HG03575 (cell line): ENCODE results near the gene MCTP2.

Source experiments
- ATAC-seq: cut with Tn5 transposase; IDR thresholded peaks from one replicate; pipeline ENCODE4 v1.9.1; 2021; ENCODE audit not compliant: unreplicated experiment, insufficient number of reproducible peaks, low FRiP score; ENCODE audit errors: extremely low read depth

The MCTP2 gene

DNA sequence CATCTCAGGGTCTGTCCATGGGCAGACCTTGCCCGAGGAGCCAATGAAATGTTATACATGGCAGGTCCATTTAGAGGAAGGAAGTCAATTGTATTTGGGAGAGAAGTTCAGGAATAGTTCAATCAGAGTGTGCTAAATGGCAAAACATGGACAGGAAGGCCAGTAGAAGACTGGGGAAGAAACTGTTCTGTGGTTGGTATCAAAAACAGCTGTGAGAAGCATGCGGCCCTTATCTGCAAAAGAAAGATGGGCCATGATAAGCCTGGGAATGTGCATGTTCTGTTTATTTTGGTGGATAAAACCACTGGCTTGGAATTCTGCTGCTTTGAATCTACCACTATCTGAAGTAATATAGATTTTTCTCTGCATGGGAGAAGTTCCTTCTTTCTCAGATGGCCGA lies 100.4 kb downstream of the MCTP2 start:
- ATAC-seq, result no peak

- ATAC-seq, result no peak
These were observed 104.3 kb downstream of the MCTP2 start for GRCh38 chr15:94335616-94336015.

DNA sequence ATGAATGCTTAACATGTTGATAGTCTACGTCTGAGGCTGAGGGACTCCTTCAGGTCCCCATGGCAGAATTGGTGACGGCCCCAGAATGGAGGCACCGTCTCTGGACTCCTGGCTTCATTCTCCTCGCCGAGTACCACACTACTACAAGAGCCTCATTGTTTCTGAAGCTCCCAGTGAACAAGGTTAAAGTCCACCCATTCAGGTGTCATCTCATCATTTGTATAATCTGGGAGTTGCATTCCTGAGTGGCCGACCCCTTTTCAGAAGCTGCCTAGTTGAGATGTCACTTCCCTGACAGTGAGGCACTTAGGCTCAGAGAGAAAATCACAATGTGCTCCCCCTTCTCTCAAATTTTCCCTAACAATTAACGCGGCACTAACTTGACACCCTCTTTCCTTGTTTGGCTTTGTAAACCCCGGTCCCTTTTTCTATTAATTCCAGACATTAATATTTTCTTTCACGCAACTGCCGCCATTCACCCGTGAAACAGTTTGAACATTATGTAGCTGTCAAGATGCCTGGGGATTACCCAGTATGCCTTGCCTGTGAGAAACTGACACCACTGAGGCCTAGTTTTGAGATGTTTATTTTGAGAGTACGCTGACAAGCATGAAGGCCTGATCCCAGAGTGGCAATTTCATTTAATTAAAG lies 105.6 kb downstream of the MCTP2 start:
- ATAC-seq, result no peak

- ATAC-seq, result no peak
These were observed 107.0 kb downstream of the MCTP2 start for GRCh38 chr15:94338243-94338846.

DNA sequence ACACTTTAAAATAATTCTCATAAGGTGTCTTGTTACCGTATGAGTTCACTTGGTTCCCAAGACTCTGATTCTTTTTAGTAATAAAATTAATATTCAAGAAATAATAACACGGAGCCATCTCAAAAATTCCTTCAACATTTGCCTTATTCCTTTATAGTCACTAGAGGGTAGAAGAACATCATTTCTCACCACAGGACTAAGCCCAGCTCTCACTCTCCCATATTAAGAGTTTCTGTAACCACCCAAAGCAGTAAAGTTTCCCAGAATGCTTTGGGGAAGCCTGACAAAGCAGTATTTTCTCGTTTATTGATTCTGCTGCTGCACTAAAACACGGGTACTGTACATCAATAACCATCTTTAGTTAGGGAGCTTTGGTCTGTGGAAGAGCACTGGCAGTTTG lies 114.9 kb downstream of the MCTP2 start:
- no peak for ATAC-seq

DNA sequence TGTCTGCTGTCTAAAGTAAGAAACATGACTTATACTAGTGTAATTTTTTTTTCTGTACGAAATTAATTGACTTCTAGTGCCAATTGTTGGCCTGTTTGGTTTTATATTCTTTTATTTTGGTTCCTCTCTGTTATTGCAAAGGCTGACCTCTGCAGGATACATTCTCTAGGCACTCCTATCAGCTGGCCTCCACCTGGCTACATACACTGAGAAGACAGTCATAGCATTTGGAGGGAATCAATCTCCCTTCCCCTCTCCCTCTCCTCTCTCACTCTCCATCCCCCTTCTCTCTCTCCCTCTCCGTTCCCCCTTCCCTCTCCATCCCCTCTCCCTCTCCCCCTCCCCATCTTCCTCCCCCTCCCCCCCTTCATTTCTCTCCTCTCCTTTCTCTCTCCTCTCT lies 116.7 kb downstream of the MCTP2 start:
- ATAC-seq, result no peak

DNA sequence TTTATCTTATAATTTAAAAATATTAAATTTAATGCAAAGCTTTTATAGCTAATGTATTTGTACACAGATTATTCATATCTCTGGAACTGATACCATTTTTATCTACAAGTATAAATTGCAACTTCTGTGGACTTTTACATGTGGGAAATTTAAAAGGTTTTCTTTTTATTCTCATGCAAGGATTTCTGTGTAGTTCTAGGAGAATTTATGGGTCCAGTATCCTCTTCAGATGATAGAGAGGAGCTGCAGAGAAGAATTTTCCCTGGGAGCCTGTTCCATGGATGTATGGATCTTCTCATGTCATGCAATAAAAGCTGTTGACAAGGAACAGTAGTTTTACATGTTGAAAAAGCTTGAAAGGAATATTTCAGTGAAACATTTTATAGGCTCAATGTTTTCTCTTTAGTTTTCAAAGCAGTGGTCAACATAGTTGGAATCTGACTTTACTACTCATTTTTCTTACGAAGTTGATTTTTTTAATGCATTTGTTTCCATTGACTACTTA lies 119.7 kb downstream of the MCTP2 start:
- ATAC-seq, result no peak

DNA sequence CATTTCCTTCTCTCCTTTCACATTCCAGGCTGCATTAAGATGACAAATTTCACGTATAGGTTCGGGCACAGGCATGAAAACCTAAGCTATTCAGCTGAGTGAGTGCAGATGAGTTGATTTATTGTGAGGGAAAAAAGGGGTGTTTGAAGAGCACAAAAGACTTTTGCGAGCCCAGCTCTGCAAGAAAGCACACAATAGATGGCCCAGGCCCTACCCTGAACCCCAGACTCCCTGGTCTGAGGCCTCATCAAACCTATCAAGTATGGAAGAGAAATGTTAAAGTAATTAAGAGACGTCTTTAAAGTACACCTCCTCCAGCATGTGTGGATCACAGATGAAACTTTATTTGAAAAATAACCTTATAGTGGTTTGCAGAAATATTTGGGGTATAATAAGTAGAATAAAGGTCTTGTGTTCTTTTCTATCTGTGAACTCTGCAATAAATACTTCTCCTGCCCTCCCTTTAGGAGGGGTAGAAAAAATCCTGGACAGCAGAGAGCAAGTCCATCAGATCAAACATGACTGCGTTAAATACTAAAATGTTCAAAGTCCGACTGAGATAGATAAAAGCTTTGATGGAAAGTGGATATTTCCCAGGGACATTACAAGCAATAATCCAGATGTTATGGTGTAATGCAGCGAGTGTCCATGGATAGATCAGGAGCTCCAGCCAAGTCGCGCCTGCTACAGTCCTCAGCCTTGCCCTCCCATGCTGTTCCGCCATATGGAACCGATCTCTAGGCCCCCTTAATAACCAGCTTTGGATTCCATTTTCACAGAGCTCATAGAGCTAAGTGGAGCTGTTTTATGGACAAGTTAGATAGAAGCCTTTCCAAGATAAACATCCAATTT lies 121.5 kb downstream of the MCTP2 start:
- no peak for ATAC-seq

DNA sequence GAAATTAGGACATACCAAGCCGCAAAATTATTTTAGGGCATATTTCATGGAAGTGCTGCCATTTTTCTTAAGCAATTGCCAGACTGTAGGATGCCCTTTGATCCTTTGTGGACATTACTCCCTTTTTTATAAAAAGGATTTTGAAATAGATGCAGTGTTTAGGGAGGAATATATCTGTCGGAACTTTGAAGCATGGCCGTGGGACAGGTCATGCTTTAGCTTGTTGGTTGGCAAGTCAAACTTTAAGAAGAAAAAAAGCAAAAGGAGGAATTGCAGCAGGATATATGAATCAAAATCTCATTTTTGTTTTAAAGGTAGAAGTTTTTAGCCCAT lies 122.1 kb downstream of the MCTP2 start:
- ATAC-seq, result no peak

DNA sequence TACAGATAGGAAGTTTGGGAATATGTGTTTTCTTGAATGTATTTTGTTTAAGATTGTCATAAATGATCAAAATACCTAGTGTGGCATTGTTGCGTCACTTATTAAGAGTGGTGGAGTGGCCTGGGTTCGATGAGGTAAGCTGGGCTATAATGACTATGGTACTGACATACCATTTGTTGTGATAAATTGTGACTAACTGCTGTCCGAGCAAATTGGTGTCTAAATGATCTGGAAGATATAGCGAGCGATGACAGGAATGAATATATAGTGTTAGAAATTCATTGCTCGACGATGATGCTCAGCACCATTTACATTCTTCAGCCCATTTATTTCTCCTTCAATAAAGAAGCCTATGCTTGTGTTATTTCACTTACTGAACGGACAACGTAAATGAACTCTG lies 123.3 kb downstream of the MCTP2 start:
- no peak for ATAC-seq

DNA sequence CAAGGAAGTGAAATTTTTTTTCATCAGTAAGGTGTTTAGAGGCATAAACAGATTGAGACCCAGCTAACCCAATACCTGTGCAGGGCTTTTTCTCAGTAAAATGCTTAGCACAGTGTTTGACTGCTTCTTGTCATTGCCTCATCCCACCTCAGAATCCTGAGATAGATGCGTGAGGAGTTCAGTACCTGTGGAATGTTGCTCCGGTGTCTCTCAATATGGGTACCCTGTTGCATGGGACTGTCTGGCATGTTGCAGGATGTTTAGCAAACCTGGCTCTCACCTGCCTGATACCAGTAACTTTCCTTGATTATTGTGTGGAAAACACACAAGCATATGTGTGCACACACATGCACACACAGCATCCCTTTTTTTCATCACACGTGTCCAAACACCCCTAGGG lies 128.4 kb downstream of the MCTP2 start:
- no peak for ATAC-seq

DNA sequence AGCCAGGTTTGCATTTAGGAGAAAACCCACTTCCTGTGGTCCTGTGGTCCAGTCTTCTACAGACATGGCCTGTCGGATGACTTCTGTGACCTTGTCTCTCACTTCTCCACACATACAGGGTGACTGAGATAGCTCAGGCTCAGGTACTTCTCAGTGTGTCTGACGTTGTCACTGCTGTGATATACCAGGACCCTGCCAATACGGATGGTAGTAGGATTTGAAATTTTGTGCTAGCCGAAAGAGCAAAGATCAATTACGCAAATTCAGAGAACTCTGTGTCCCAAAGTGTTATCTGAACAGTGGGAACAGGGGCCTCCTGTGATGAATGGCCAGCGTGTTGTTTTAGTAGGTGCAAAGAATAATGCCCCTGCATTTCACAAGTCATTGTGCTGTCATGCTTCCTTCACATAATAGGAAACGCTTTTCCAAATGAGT lies 128.9 kb downstream of the MCTP2 start:
- ATAC-seq, result no peak

GRCh38 chr15:94362385-94363092 lies 131.2 kb downstream of the MCTP2 start:
- ATAC-seq, result no peak

- ATAC-seq, result no peak
These were observed 132.0 kb downstream of the MCTP2 start for GRCh38 chr15:94363382-94363781.

DNA sequence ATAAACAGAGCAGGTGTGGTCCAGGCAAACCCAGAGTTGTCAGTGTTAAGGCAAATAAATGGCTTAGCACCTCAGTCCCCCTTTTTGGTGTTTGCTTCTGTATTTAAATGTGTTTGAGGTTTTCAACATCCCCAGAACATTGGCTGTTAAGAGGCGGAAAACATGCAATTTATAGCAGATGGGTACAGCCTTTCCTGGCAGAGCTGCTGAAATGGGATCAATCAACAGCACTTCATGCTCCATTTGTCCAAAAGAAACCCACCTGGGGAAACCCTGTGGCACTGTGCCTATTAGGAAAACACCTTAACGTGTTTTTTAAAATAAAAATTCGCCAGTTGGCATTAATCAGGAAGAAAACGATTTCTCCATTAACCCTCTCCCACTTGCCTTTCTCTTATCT lies 135.4 kb downstream of the MCTP2 start:
- no peak for ATAC-seq

- ATAC-seq, result no peak
These were observed 136.6 kb downstream of the MCTP2 start for GRCh38 chr15:94367726-94368535.

- ATAC-seq, result no peak
These were observed 139.0 kb downstream of the MCTP2 start for GRCh38 chr15:94370206-94370935.

- ATAC-seq, result no peak
These were observed 139.6 kb downstream of the MCTP2 start for GRCh38 chr15:94370936-94371285.
